Trophoblast cell (in vitro differentiated cells and primary cell): ENCODE results near the gene MBNL3.

Source experiments
- DNase-seq, 2 donors: peaks; one replicate each; pipeline ENCODE4 v3.0.0-alpha.2; 2016
- H2AFZ ChIP-seq: 2 replicates; pipeline ENCODE4 v1.6.1; 2013; ENCODE audit warnings: low read length, moderate library complexity, mild to moderate bottlenecking; ENCODE audit not compliant: insufficient read depth, poor library complexity
- H2AK5ac ChIP-seq: 2 replicates; pipeline ENCODE4 v1.6.1; 2013; ENCODE audit warnings: mild to moderate bottlenecking, low read length
- H2BK120ac ChIP-seq: 2 replicates; pipeline ENCODE4 v1.6.1; 2013; ENCODE audit warnings: low read length, mild to moderate bottlenecking, moderate library complexity; ENCODE audit not compliant: insufficient read depth, poor library complexity
- H2BK12ac ChIP-seq: 2 replicates; pipeline ENCODE4 v1.6.1; 2013; ENCODE audit warnings: mild to moderate bottlenecking, low read length, moderate library complexity
- H2BK5ac ChIP-seq: 2 replicates; pipeline ENCODE4 v1.6.1; 2013; ENCODE audit warnings: low read length, low read depth, moderate library complexity, mild to moderate bottlenecking; ENCODE audit not compliant: poor library complexity
- H3K14ac ChIP-seq: 2 replicates; pipeline ENCODE4 v1.6.1; 2013; ENCODE audit warnings: mild to moderate bottlenecking, low read length
- H3K18ac ChIP-seq: 2 replicates; pipeline ENCODE4 v1.6.1; 2013; ENCODE audit warnings: mild to moderate bottlenecking, low read length
- H3K23ac ChIP-seq: 2 replicates; pipeline ENCODE4 v1.6.1; 2013; ENCODE audit warnings: low read length
- H3K27ac ChIP-seq: 2 replicates; pipeline ENCODE4 v1.5.1; 2013; ENCODE audit warnings: low read depth, mild to moderate bottlenecking, inconsistent platforms, low read length, moderate library complexity
- H3K27me3 ChIP-seq: 2 replicates; pipeline ENCODE4 v1.6.1; 2013; ENCODE audit warnings: inconsistent platforms, mild to moderate bottlenecking, low read length, moderate library complexity; ENCODE audit not compliant: insufficient read depth
- H3K36me3 ChIP-seq, 2 experiments: 1 replicate in 1 of 2; 2 replicates in 1 of 2; pipeline ENCODE4 v1.6.1; 2013; ENCODE audit warnings: low read length in 2 of 2, mild to moderate bottlenecking in 2 of 2, moderate library complexity in 1 of 2; ENCODE audit not compliant: insufficient read depth in 2 of 2, control insufficient read depth in 1 of 2
- H3K4ac ChIP-seq: 2 replicates; pipeline ENCODE4 v1.6.1; 2013; ENCODE audit warnings: low read depth, mild to moderate bottlenecking, low read length, moderate library complexity
- H3K4me1 ChIP-seq, 2 experiments: 1 replicate in 1 of 2; 2 replicates in 1 of 2; pipeline ENCODE4 v1.6.1; 2013; ENCODE audit warnings: low read length in 2 of 2, mild to moderate bottlenecking in 2 of 2, moderate library complexity in 1 of 2; ENCODE audit not compliant: insufficient read depth in 2 of 2, control insufficient read depth in 1 of 2
- H3K4me2 ChIP-seq: 2 replicates; pipeline ENCODE4 v1.6.1; 2013; ENCODE audit warnings: inconsistent platforms, mild to moderate bottlenecking, low read length, moderate library complexity
- H3K4me3 ChIP-seq: 2 replicates; pipeline ENCODE4 v1.5.1; 2013; ENCODE audit warnings: mild to moderate bottlenecking, low read depth, low read length, inconsistent platforms
- H3K79me1 ChIP-seq: one replicate; pipeline ENCODE4 v1.6.1; 2013; ENCODE audit warnings: low read length
- H3K79me2 ChIP-seq: 2 replicates; pipeline ENCODE4 v1.6.1; 2013; ENCODE audit warnings: low read length, mild to moderate bottlenecking; ENCODE audit not compliant: control insufficient read depth, insufficient read depth, poor library complexity
- H3K9ac ChIP-seq: 2 replicates; pipeline ENCODE4 v1.6.1; 2013; ENCODE audit warnings: mild to moderate bottlenecking, low read length
- H3K9me3 ChIP-seq: 2 replicates; pipeline ENCODE4 v1.6.1; 2013; ENCODE audit warnings: low read depth, mild to moderate bottlenecking, control low read depth, inconsistent platforms, low read length; ENCODE audit not compliant: insufficient read depth
- H4K12ac ChIP-seq: 2 replicates; pipeline ENCODE4 v1.6.1; 2013; ENCODE audit warnings: low read depth, mild to moderate bottlenecking, low read length, moderate library complexity
- H4K8ac ChIP-seq: 2 replicates; pipeline ENCODE4 v1.6.1; 2013; ENCODE audit warnings: low read depth, mild to moderate bottlenecking, low read length, moderate library complexity
- H4K91ac ChIP-seq: one replicate; pipeline ENCODE4 v1.6.1; 2013; ENCODE audit warnings: low read depth, mild to moderate bottlenecking, low read length, moderate library complexity
- WGBS: extraction: QIAGEN DNeasy Blood & Tissue Kit; methylation state at CpG from one replicate; pipeline ENCODE4 v1.1.7; 2013; ENCODE audit warnings: missing lambda C conversion rate; ENCODE audit not compliant: insufficient read length, insufficient coverage; ENCODE audit errors: extremely low coverage; 5-methylcytosine and 5-hydroxymethylcytosine counted together

MBNL3 gene

DNA sequence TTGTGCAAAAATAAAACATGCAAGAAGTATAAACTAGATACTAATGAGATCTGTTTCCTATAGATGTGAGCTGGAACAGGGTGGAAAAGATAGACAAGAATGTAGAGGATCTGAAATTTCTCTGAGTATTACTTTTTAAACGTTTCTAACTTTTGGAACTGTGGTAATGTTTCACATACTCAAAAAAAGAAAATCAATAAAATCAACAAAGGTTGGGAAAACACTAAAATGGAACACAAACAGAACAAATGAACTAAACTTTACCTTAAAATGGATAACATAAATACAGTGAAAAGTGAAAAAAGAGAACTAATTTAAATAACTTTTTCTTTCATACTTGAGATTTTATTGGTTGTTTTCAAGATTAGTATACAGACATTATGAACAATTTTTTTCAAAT lies 32.0 kb upstream of the MBNL3 start:
- H3K79me1 ChIP-seq, result no peaks in the 10 kb centered on the region
- no peak overlapping the region for H4K8ac ChIP-seq
- no peak overlapping the region for H4K12ac ChIP-seq
- no peak overlapping the region for H3K4me2 ChIP-seq
- no peak overlapping the region for H3K18ac ChIP-seq
- H3K23ac ChIP-seq, result no peak overlapping the region
- no peak for DNase-seq
- H2BK12ac ChIP-seq, result no peak overlapping the region
- no peak overlapping the region for H3K27ac ChIP-seq
- H2BK120ac ChIP-seq, result no peak overlapping the region
- no CpG with 5 or more reads among the region's 1 CpG for WGBS
- no peak overlapping the region for H3K4ac ChIP-seq
- H2AFZ ChIP-seq, result no peak overlapping the region
- H3K4me1 ChIP-seq, result no peaks in the 10 kb centered on the region
- H3K9me3 ChIP-seq, result no peaks in the 10 kb centered on the region
- H2AK5ac ChIP-seq, result no peak overlapping the region
- no peak overlapping the region for H3K9ac ChIP-seq
- no peak overlapping the region for H2BK5ac ChIP-seq
- no peak overlapping the region for H4K91ac ChIP-seq
- H3K79me2 ChIP-seq, result no peaks in the 10 kb centered on the region
- no peak overlapping the region for H3K14ac ChIP-seq
- H3K36me3 ChIP-seq, result no peaks in the 10 kb centered on the region
- no peaks in the 10 kb centered on the region for H3K27me3 ChIP-seq
- no peak overlapping the region for H3K4me3 ChIP-seq

DNA sequence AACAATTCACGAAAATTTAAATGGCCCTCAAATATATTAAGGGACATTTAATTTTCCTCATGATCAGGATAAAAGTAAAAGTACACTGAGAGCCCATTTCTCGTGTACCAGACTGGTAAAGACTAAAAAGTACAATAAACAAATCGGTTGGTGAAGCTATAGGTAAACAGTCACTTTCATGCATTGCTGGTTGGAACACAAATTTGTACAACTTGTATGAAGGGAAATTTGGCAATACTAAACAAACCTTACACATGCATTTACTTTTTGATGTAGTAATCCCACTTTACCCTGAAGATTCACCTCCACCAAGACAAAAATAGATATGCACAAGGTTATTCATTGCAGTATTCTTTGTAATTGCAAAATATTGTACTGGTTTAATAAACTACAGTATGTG lies 31.4 kb upstream of the MBNL3 start:
- H3K79me1 ChIP-seq, result no peaks in the 10 kb centered on the region
- H3K36me3 ChIP-seq, result no peaks in the 10 kb centered on the region
- H3K9ac ChIP-seq, result no peak overlapping the region
- H2BK5ac ChIP-seq, result no peak overlapping the region
- H4K8ac ChIP-seq, result no peak overlapping the region
- H2AFZ ChIP-seq, result no peak overlapping the region
- no peaks in the 10 kb centered on the region for H3K27me3 ChIP-seq
- no peak for DNase-seq
- H3K4me1 ChIP-seq, result no peaks in the 10 kb centered on the region
- no peak overlapping the region for H2BK12ac ChIP-seq
- no CpG with 5 or more reads among the region's 3 CpGs for WGBS
- H2AK5ac ChIP-seq, result no peak overlapping the region
- H3K9me3 ChIP-seq, result no peaks in the 10 kb centered on the region
- no peak overlapping the region for H3K14ac ChIP-seq
- no peak overlapping the region for H3K23ac ChIP-seq
- H3K4me3 ChIP-seq, result no peak overlapping the region
- no peak overlapping the region for H4K12ac ChIP-seq
- H3K79me2 ChIP-seq, result no peaks in the 10 kb centered on the region
- H3K18ac ChIP-seq, result no peak overlapping the region
- no peak overlapping the region for H3K4me2 ChIP-seq
- H4K91ac ChIP-seq, result no peak overlapping the region
- no peak overlapping the region for H2BK120ac ChIP-seq
- H3K4ac ChIP-seq, result no peak overlapping the region
- H3K27ac ChIP-seq, result no peak overlapping the region

DNA sequence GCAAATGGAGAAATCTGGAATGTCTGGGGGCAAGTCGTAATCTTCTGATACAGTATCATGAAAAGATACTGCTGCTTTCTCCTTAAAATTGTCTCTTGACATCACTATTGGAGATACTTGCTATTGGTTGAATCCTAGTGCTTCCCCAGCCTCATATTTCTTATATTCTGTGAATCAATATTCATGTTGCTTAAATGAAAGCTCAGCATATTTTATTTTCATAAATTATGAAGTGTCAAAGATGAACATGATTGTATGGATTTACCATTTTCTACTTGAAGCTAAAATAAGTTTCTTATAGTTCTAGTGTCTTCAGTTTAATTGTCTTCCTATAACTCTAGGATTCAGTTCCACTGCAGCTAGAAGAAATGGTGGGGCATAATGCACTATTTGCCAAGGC lies 29.6 kb upstream of the MBNL3 start:
- Histone ChIP-seq H3K79me1 (no peaks in the 10 kb centered on the region), H3K4me3 (no peak overlapping the region), H4K12ac (no peak overlapping the region), H3K18ac (no peak overlapping the region), H3K23ac (no peak overlapping the region), H2BK120ac (no peak overlapping the region), H3K27me3 (no peaks in the 10 kb centered on the region), H3K4me1 (no peaks in the 10 kb centered on the region), H2BK12ac (no peak overlapping the region), H3K4me2 (no peak overlapping the region), H3K9me3 (no peaks in the 10 kb centered on the region), H2AFZ (no peak overlapping the region), H2AK5ac (no peak overlapping the region), H3K14ac (no peak overlapping the region), H3K4ac (no peak overlapping the region), H4K91ac (no peak overlapping the region), H2BK5ac (no peak overlapping the region), H4K8ac (no peak overlapping the region), H3K27ac (no peak overlapping the region), H3K9ac (no peak overlapping the region), H3K79me2 (no peaks in the 10 kb centered on the region), H3K36me3 (no peaks in the 10 kb centered on the region)
- no CpG with 5 or more reads among the region's 1 CpG for WGBS
- DNase-seq, result no peak

DNA sequence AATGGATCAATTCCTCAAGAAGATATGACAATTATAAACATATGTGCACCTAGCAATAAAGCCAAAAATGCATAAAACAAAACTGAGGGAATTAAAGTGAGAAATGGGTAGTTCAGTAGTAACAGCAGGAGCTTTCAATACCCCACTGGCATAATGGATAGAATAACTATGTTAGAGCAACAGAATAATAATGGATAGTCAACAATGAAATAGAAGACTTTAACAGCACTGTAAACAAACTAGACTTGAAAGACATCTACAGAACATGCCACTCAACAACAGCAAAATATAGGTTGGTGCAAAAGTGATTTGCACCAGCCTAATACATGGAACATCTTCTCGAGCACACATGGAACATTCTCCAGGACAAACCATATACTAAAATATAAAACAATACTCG lies 20.0 kb upstream of the MBNL3 start:
- H4K12ac ChIP-seq, result no peak overlapping the region
- no peaks in the 10 kb centered on the region for H3K4me1 ChIP-seq
- no peak overlapping the region for H2AFZ ChIP-seq

More for the DNA sequence above, 20.0 kb upstream of the MBNL3 start:
- Histone ChIP-seq H3K27ac (no peak overlapping the region), H3K79me1 (no peaks in the 10 kb centered on the region), H2BK5ac (no peak overlapping the region), H3K14ac (no peak overlapping the region), H3K18ac (no peak overlapping the region), H3K36me3 (no peaks in the 10 kb centered on the region), H3K27me3 (no peaks in the 10 kb centered on the region), H3K9me3 (no peaks in the 10 kb centered on the region), H3K79me2 (no peaks in the 10 kb centered on the region), H2BK12ac (no peak overlapping the region), H3K9ac (no peak overlapping the region), H4K91ac (no peak overlapping the region), H2AK5ac (no peak overlapping the region), H3K4ac (no peak overlapping the region), H3K4me2 (no peak overlapping the region), H3K4me3 (no peak overlapping the region), H2BK120ac (no peak overlapping the region), H3K23ac (no peak overlapping the region), H4K8ac (no peak overlapping the region)
- WGBS, result no CpG with 5 or more reads among the region's 2 CpGs
- no peak for DNase-seq
